Peyer's patch (tissue), 4 donors: ENCODE data around the gene TLN1. TPM values are rescaled to one million over a fixed set of nuclear protein-coding genes. Genes with fewer than 3 reads are reported as not detected.

ENCODE experiments used
- DNase-seq, 3 donors: peaks; one replicate each; pipeline ENCODE4 v3.0.0-alpha.2; 2017 to 2019
- H3K27ac ChIP-seq, 4 donors: fragments of 200-600 bp; sonication (generic); one replicate each; pipeline ENCODE4 v1.5.1; 2016 to 2019
- H3K27me3 ChIP-seq, 2 donors: fragments of 200-600 bp; sonication (generic); one replicate each; pipeline ENCODE4 v1.5.1; 2019
- H3K36me3 ChIP-seq, 3 donors: fragments of 200-600 bp; sonication (generic); one replicate each; pipeline ENCODE4 v1.5.1; 2016 to 2019
- H3K4me1 ChIP-seq, 4 donors: fragments of 200-600 bp; sonication (generic); one replicate each; pipeline ENCODE4 v1.5.1; 2016 to 2019
- H3K4me3 ChIP-seq, 4 donors: fragments of 200-600 bp; sonication (generic); 1 replicate in 3 of 4; 2 replicates in 1 of 4; pipeline ENCODE4 v1.5.1; 2016 to 2019; ENCODE audit warnings: mild to moderate bottlenecking in 1 of 4
- H3K9me3 ChIP-seq, 4 donors: fragments of 200-600 bp; sonication (generic); one replicate each; pipeline ENCODE4 v1.5.1; 2016 to 2019; ENCODE audit warnings: mild to moderate bottlenecking in 1 of 4
- POLR2A ChIP-seq, 2 donors: fragments of 450-650 bp; IDR thresholded peaks; one replicate each; pipeline ENCODE4 v1.5.1; 2017; ENCODE audit warnings: antibody characterized with exemption in 2 of 2, mild to moderate bottlenecking in 2 of 2, moderate library complexity in 2 of 2
- small RNA-seq, 2 donors: library from RNA; depleted of rRNA; stranded (forward); fragments of <200 nt; gene quantifications; one replicate each; pipeline ENCODE3, GENCODE V24; 2016
- total RNA-seq, 4 donors: library from RNA; depleted of rRNA; stranded (reverse); fragments of >200 nt; gene quantifications; one replicate each; pipeline ENCODE4 v1.1.0, GENCODE V29; 2016
- TF ChIP-seq, protein P1 (sequence below), 6 experiments: fragments of 450-650 bp in 4 of 6; fragments of 200-600 bp in 2 of 6; sonication (generic) in 1 of 6; IDR thresholded peaks; one replicate each; pipeline ENCODE4 v1.5.1; 2017 to 2019; ENCODE audit warnings: antibody characterized with exemption in 6 of 6, mild to moderate bottlenecking in 3 of 6, moderate library complexity in 1 of 6

Gene TLN1
- total RNA-seq, 4 donors from 2014 or later, result 129 to 262 (median 188) TPM

DNA sequence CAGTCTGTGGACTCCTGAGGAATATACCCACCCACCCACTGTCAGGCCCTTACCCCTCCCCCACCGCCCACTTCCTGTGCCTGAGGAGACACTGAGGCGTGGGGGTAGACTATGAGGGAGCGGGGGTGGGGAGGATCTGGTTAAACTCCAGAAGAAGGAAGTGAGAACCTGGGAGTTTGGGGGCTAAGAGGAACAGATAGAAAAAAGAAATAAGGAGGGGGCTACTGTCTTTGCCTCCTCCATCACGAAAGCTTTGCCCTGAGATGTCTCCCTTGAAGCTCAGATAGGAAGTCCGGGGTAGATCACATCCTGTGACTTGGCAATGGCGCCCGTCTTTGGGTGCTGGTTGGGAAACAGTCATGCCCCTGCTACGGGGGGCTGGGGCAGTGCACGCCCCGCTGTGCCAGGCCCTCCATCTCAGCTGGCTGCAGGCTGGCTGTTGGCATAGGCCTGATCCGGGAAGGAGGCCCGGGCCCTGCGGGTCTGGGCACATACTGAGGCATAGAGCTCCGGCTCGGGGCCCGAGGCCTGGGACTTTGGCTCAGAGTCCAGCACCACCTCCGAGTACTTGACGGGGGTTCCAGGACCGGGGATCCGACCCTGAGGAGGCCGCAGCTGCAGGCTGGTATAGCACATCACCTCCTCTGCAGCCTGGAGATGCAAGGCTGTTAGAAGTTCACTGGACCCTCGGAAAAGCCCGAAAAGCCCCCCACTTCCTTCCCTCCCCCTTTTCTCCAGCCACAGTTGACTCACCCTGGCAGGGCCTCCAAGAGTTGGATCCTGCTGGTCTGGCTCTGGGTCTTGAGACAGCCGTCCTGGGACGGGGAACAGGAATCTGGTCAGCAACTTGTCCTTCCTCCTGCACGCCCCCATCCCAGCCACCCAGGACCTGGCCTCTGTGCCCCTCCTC, 82.3 kb downstream of the TLN1 start:
- DNase-seq, result peak in 2 of 3 donors; percentile 79 to 88
- TF ChIP-seq, protein P1, sequence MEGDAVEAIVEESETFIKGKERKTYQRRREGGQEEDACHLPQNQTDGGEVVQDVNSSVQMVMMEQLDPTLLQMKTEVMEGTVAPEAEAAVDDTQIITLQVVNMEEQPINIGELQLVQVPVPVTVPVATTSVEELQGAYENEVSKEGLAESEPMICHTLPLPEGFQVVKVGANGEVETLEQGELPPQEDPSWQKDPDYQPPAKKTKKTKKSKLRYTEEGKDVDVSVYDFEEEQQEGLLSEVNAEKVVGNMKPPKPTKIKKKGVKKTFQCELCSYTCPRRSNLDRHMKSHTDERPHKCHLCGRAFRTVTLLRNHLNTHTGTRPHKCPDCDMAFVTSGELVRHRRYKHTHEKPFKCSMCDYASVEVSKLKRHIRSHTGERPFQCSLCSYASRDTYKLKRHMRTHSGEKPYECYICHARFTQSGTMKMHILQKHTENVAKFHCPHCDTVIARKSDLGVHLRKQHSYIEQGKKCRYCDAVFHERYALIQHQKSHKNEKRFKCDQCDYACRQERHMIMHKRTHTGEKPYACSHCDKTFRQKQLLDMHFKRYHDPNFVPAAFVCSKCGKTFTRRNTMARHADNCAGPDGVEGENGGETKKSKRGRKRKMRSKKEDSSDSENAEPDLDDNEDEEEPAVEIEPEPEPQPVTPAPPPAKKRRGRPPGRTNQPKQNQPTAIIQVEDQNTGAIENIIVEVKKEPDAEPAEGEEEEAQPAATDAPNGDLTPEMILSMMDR (IDR thresholded peaks at IDR 0.05), result no peak
- no peak for TF ChIP-seq POLR2A (IDR thresholded peaks at IDR 0.05)
- no peaks in the 10 kb centered on the region for H3K27me3 ChIP-seq
- H3K27ac ChIP-seq, result peak overlapping the region; percentile 48 to 96 (median 71)
- H3K4me1 ChIP-seq, result peaks cover 0 to 31% (median 12%) of the 10 kb centered on the region in 4 donors
- peak overlapping the region; percentile 32 to 66 (median 38) for H3K4me3 ChIP-seq
- H3K9me3 ChIP-seq, result no peaks in the 10 kb centered on the region
- no peaks in the 10 kb centered on the region for H3K36me3 ChIP-seq

Small RNA genes lying within 50 kb of the gene (small RNA-seq; reads per million reads assigned to genes)
- gene MIR6853 (0 to 0.29 reads per million in 2 donors), gene RMRP (0 reads per million in 2 donors), gene RN7SL22P (0 reads per million in 2 donors)

Other genes with a start within 250 kb of the TLN1 start
- 10 to 100 TPM in 1 of 4 donors, 1 to 10 TPM in 3; 3.0 to 17.3 (median 5.5) TPM for gene RUSC2, start 242.1 kb downstream of the TLN1 start, total RNA-seq
- gene TESK1, start 126.9 kb downstream of the TLN1 start, total RNA-seq, result 10 to 100 TPM; 21.5 to 85.1 (median 50.7) TPM
- gene CD72, start 113.8 kb downstream of the TLN1 start, total RNA-seq, result 10 to 100 TPM in 1 of 4 donors, 1 to 10 TPM in 3; 2.3 to 62.7 (median 4.4) TPM
- gene SIT1, start 81.3 kb downstream of the TLN1 start, total RNA-seq, result 1 to 10 TPM in 1 of 4 donors, not detected in 3; 2.4 TPM
- 1,000 to 10,000 TPM in 3 of 4 donors, not detected in 1; 1,673 to 3,824 (median 2,659) TPM for gene RMRP, start 74.2 kb downstream of the TLN1 start, total RNA-seq
- 10 to 100 TPM; 14.0 to 21.9 (median 20.2) TPM for gene CCDC107, start 73.9 kb downstream of the TLN1 start, total RNA-seq
- gene ARHGEF39, start 67.0 kb downstream of the TLN1 start, total RNA-seq, result 10 to 100 TPM in 1 of 4 donors, 1 to 10 TPM in 3; 1.9 to 19.8 (median 4.8) TPM
- gene CA9, start 58.3 kb downstream of the TLN1 start, total RNA-seq, result 1 to 10 TPM; 1.6 to 6.3 (median 5.2) TPM
- gene TPM2, start 42.3 kb downstream of the TLN1 start, total RNA-seq, result 100 to 1,000 TPM in 2 of 4 donors, 10 to 100 TPM in 2; 41.2 to 436 (median 122) TPM
- 10 to 100 TPM; 19.8 to 34.3 (median 28.5) TPM for gene CREB3, start 471 bp upstream of the TLN1 start, total RNA-seq
- 100 to 1,000 TPM; 263 to 474 (median 436) TPM for gene GBA2, start 17.0 kb upstream of the TLN1 start, total RNA-seq
- gene RGP1, start 17.1 kb upstream of the TLN1 start, total RNA-seq, result 10 to 100 TPM; 16.5 to 44.4 (median 38.3) TPM
- gene MSMP, start 22.1 kb upstream of the TLN1 start, total RNA-seq, result not detected
- gene NPR2, start 59.4 kb upstream of the TLN1 start, total RNA-seq, result 10 to 100 TPM in 3 of 4 donors, 1 to 10 TPM in 1; 6.7 to 29.5 (median 21.6) TPM
- under 1 TPM in 1 of 4 donors, not detected in 3; 0.94 TPM for gene SPAG8, start 80.1 kb upstream of the TLN1 start, total RNA-seq
- 10 to 100 TPM; 19.8 to 40.3 (median 28.7) TPM for gene HINT2, start 82.8 kb upstream of the TLN1 start, total RNA-seq
- gene FAM221B, start 96.5 kb upstream of the TLN1 start, total RNA-seq, result not detected
- 10 to 100 TPM in 1 of 4 donors, 1 to 10 TPM in 3; 6.0 to 11.6 (median 8.1) TPM for gene TMEM8B, start 97.0 kb upstream of the TLN1 start, total RNA-seq
- not detected for gene OR13J1, start 138.2 kb upstream of the TLN1 start, total RNA-seq
- 10 to 100 TPM in 3 of 4 donors, 1 to 10 TPM in 1; 9.1 to 32.6 (median 17.2) TPM for gene HRCT1, start 174.0 kb upstream of the TLN1 start, total RNA-seq
- gene SPAAR, start 177.3 kb upstream of the TLN1 start, total RNA-seq, result 10 to 100 TPM in 1 of 4 donors, under 1 TPM in 1, not detected in 2; 0.88 to 17.3 TPM
- not detected for gene OR2S2, start 226.0 kb upstream of the TLN1 start, total RNA-seq